ENCODE data around the gene NHLH1.
"Not testable (repeated sequence)": the region's sequence is repeated elsewhere in the genome, so short reads cannot be mapped to it uniquely, and the experiment has no call there.

Gene NHLH1

GRCh38 chr1:160384812-160385211, 17.9 kb downstream of the NHLH1 start:
- DNase-seq (ENCODE audit: low spot score) = not testable (repeated sequence)

- DNase-seq (ENCODE audit: low spot score) = not testable (repeated sequence)
Observed at GRCh38 chr1:160388406-160388805, 21.5 kb downstream of the NHLH1 start.

DNA sequence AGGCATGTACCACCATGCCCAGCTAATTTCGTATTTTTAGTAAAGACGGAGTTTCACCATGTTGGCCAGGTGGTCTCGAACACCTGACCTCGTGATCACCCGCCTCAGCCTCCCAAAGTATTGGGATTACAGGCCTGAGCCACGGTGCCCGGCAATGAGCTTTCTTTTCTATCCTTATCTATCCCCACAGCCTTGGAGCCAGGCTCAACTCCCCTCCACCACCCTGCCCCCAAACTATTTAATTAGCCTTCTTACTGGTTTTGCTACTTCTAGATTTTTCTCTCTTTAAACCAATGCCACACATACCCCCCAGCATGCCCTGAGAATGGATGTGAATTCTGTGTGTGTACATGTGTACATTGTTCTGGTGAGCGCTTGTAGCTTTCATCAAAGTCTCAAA, 27.8 kb downstream of the NHLH1 start:
- no peak for DNase-seq (ENCODE audit: low spot score)

GRCh38 chr1:160397651-160398050, 30.8 kb downstream of the NHLH1 start:
- no peak for DNase-seq (ENCODE audit: low spot score)

DNA sequence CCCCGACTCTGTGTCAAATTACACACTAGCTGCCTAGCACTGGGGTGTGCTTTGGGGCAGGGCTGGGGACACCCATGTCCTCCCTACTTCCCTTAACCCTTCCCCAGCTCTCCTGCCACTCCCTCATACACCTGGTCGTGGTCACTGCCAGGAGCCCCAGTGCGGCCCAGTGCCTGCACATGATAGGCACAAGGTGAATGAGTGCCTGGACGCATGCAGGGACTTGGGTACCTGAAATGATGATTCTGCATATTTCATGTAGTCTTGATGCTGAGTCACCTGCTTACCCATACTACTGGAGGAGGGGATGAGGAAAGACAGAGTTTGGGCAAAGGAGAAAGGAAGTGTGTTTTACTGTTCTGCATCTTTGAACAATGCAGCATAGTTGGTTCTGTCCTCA, 32.0 kb downstream of the NHLH1 start:
- no peak for DNase-seq (ENCODE audit: low spot score)

DNA sequence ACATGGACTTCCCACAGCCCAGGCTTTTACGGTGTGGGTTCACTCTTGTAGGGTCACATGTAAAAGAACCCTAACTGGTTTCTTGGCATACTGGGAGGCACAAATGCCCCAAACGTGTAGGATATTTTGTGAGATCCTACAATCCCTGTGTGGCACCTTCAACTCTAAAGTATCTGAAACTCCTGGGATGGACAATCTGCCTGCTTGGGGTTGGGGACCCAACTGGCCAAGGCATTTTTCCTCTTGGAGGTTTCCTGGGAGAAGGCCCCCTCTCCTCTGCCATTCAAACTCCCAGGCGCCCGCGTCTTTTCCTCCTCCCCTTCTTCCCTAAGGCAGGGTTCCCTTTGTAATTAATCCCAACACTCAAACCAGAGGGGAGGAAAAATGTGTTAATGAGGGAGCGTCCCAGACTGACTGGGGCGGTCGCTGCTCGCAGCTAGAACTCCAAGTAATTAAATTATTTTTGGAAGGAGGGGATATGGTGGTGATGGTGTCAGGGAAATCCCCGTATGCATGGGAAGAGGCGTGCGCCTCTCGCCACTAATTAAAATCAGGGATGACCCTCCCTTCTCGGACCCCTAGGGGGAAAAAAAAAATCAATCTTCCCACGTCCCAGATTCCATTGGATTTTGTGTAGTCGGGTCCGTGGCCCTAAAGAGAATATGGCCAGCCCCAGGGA, 32.8 kb downstream of the NHLH1 start:
- no peak for DNase-seq (ENCODE audit: low spot score)

GRCh38 chr1:160400223-160400645, 33.4 kb downstream of the NHLH1 start, which contains the start of gene VANGL2:
Gene VANGL2 (plus strand): TSS chr1:160400564. CDS start chr1:160415838, 15,274 bp downstream.
- no peak for DNase-seq (ENCODE audit: low spot score)

DNA sequence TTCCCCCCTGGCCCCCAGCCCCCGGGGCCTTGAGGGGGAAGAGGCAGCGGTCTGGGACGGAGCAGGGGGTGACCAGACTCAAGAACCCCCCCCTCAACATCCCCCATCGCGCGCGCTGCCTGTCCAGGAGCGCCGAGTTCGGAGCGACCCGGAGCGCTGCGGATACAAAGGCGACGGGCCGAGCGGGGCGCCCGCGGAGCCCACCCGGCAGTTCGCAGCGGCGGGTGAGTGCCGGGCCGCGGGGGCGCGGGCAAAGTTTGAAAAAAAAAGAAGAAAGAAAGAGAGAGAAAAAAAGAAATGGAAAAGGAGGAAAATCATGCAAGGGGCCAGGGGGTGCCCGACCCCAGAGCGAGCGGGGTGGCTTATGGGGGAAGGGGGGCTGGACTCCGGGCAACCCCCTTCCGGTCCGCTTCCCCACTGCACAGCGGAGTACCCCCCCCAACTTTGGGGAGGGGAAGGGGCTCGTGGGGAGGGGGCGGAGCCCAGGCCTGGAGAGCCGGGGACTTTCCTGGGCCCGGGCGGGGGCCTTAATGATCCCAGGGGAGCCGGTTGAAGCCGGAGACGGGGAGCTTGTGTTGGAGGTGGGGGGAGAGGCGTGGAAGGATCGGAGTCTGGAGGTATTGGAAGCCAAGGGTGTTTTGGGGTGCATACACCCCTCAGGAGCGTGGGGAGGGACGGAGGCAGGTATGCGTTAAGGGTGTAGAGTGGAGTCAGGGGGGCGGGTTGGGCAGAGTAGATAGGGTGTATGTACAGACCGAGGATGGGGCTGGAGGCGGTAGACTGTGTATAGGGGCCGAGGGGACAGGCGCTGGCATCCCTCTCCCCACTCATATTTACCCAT, 34.0 kb downstream of the NHLH1 start:
- no peak for DNase-seq (ENCODE audit: low spot score)

DNA sequence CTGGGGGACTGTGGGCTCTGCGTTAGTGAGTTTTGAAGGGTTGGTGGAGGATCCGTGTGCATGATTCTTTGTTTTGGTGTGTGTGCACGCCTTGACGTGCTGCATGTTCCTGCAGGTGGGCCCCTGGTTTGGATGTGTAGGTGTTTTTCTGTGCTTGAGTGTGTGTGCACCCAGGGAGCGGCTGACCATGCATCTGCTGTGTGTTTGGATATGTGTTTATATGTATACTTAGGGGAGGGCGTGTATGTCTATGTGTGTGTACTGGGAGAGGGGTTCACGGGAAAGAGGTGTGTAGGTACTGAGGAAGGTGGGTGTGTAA, 34.6 kb downstream of the NHLH1 start:
- no peak for DNase-seq (ENCODE audit: low spot score)

GRCh38 chr1:160402001-160402795, 35.3 kb downstream of the NHLH1 start:
- DNase-seq (ENCODE audit: low spot score) = no peak

DNA sequence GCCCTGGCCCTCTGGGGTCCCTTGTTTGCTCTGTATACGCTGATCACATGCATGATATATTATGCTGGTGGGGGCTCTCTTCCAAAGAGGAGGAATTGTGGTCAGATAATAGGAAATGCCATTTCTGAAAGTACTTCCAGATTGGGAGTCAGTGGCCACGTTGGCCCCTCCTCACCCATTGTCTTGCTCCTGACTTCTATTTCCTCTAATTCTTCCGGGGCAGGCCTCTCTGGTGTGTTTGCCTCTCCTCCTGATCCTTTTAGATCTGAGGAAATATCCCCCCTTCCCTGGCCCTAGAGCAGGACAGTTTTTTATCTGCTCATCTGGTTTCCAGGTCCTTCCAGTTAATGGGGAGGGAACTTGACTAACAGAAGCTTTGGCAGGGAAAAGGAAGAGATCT, 36.4 kb downstream of the NHLH1 start:
- DNase-seq (ENCODE audit: low spot score) = peak; percentile 56

DNA sequence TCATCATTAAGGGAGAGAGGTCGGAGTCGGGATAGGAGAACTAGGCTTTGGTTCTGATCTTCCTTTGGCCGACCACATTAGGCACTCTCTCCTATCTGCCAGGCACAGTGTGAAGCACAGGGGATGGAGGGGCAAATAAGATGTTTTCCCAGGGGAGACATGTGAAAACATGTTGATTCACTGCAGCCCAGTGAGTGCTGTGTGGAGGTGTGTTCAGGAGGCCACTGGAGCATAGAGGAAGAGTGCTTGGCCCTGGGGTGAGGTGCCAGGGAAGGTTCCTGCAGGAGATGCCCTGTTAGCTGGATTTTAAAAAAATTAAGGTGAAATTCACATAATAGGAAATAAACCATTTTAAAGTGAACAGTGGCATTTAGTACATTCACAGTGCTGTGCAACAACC, 37.2 kb downstream of the NHLH1 start:
- DNase-seq (ENCODE audit: low spot score) = no peak

DNA sequence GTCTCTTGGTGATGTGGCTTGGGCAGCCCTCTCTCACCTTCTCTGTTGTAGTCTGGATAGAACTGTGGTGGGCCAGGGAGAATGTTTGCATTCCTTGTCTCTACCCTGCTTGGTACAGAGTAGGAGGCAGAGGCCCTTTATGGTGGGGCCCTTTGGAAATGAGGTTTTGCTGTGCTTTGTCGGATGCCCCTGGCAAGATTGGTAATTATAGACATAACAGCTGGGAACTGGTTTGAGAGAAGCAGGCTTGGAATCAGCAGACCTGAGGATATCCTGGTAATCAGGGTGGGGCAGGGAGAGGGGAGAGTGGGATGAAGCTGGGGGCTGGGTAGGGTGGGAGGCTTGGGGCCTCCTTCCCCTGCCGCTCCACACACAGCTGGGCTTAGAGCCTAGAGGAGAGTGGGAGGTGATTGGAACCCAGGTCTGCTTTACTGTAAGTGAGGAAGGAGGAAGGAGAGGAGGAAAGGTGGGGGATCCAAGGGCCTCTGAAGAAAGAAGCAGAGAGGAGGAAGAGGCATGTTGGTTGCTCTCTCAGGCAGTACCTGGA, 38.5 kb downstream of the NHLH1 start:
- no peak for DNase-seq (ENCODE audit: low spot score)

DNA sequence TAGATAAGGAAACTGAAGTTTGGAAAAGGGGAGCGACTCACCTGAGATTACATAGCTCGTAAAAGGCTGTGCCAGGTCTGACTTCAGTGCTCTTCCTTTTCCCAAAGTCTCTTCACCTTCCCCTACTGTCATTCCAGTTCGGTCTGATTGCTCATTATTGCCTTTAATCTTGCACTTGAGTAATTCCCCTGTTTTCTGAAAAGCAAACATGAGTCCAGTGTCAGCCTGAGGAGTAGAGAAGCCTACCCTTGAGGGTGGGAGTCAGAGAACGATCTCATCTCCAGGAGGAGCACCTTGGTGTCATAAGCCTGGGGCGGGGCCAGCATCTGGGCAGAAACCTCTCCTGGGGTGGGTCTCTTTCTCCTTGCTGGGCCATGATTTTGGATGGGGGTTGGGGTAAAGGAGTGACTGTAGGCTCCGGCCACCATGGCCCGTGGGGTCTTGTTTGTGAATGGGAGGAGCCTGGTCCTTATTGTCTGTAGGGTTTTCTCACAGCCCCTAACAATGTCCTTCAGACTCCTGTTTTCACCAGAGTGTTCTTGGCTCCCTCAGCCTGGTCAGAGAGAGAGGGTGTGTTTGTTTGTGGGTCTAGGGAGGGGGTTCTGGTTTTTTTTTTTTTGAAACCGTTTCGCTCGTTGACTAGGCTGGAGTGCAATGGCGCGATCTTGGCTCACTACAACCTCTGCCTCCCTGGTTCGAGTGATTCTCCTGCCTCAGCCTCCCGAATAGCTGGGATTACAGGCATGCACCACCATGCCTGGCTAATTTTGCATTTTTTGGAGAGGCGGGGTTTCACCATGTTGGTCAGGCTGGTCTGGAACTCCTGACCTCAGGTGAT, 39.5 kb downstream of the NHLH1 start:
- DNase-seq (ENCODE audit: low spot score) = no peak

DNA sequence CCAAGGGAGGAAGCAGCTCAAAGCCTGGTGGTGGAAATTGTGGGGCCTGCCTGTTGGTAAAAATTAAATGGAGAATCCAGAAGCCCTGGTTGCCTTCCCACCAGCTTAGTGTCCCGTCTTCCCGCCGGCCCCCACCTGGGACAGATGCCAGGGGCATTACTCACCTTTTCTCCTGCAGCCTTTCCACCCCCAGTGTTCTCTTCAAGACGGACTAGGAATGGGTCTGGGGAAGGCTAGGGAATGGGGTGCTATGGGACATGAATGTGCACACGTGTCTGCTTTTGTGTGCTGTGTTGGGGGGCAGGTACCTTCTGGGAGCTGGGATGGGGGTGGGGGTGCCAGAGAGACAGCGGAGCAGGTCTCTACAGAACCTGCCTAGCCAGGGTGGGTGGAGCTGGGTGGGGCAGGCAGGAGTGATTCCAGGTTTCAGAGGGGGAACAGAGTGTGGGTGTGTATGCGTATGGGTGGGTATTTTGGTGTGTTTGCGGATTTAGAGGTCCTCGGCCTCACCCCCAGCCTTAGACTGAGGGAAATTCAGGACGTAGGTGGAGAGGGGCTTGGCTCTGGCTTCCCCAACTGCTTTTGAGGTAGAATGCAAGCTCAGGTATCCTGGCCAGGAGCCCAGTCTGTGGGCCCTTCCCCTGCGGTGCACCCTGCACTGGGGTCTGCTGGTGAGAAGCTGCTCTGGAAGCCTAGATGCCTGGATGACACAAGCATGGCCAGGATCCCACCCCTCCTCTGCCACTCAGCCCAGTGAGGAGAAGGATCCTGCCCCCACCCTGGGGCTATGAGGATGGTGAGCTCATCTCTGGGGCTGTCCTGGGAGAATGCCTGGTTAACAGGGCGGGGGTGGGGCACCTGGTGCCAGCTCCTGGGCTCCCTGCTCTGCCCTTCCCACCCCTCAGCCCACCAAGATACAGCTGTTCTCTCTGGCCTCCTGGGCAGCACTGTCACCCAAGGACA, 41.2 kb downstream of the NHLH1 start:
- DNase-seq (ENCODE audit: low spot score) = no peak

DNA sequence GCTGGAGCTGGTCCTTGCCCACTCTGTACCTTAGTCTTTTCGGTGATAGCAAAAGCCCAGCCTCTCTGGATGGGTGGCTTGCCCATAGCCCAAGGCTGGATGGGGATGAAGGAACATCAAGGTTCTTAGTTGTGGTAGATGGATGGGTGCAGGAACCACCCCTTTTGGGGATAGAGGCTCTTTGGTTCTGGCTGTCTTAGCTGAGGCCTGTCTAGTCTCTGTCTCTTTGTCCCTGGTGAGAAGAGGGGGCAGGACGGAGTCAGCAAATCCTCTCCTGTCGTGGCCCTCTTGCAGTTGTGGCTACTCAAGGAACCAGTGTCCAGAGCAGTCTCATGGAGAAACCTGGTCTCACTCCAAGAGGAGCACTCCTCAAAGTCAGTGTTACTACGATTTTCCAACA, 42.0 kb downstream of the NHLH1 start:
- DNase-seq (ENCODE audit: low spot score) = no peak

DNA sequence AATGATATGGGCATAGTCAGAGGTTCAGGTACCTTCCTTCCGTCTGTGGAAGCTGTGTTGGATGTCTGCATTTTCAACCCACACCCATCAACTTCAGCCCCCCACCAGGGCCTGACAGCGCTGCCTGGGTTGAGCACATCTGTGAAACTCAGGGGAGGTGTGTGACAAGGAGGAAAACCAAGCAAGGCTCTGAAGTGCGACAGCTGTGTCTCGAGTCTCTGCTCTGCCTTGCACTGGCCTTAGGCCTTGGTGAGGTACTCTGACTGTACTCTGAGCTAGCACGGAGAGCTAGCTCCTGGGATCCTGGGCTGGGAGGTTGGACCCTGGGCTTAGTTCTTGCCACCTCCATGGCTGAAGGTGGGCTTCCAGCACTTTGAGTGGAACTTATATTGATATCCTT, 42.6 kb downstream of the NHLH1 start:
- DNase-seq (ENCODE audit: low spot score) = no peak

DNA sequence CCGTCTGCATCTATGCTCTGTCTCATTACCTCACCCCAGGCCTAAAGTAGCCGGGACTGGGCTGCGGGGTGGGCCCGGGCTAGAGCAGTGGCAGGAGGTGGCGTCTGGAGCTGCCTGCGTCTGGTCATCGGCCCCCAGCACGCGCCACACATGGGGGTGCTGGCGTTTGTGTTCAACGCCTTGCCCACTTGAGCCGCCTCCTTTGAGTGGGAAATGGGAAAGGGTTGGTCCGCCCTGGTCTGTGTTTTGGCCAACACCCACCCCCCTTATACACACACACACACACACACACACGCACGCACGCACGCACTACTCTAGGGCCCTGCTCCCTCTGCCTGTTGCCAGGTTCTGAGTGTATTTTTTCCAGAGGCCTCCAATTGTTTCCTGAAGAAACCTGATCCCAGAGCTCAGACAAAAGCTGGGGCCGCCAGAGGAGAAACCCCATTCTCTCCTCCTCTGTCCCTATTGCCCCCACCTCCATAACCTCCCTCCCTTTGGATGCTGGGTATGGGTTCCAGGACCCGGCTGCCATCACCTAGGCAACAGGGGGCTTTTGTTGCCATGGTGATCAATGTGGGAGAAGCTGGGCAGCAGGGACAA, 43.6 kb downstream of the NHLH1 start:
- no peak for DNase-seq (ENCODE audit: low spot score)

- DNase-seq (ENCODE audit: low spot score) = no peak
Observed at GRCh38 chr1:160411271-160412027, 44.6 kb downstream of the NHLH1 start.

Data from kidney capillary endothelial cell (primary cell).